GM20000 (cell line): ENCODE results near the gene CNTLN.

ENCODE experiments used
- DNase-seq: peaks from one replicate; pipeline ENCODE4 v3.0.0; 2012; ENCODE audit warnings: low spot score
- CTCF ChIP-seq: IDR thresholded peaks from 2 replicates; pipeline ENCODE4 v1.5.1; 2012; ENCODE audit warnings: mild to moderate bottlenecking, control low read depth; ENCODE audit errors: extremely low read depth, missing control alignments

The CNTLN gene

DNA sequence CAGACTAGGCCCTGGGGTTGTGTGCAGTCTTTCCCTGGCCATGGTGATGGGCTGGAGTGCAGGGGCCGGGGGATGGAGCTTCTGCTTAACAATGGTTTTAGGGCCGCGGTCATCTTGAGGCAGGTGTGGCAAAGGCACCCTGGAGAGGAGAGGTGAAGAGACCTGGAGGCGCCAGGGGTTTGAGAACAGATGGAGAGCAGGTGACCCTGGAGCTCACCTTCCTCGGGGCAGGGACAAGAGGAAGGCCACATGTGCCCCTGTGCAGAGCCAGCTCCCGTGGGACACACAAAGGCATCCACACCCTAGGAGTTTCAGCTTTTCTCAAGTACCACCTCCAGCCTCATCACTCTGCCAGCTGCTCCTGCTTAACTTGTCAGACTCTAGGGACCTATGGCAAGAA lies 397.6 kb downstream of the CNTLN start:
- no peak for TF ChIP-seq CTCF
- no peak for DNase-seq

GRCh38 chr9:17535176-17535575 lies 400.3 kb downstream of the CNTLN start:
- no peak for TF ChIP-seq CTCF
- no peak for DNase-seq

GRCh38 chr9:17536027-17536426 lies 401.2 kb downstream of the CNTLN start:
- DNase-seq: no peak
- TF ChIP-seq CTCF: no peak

DNA sequence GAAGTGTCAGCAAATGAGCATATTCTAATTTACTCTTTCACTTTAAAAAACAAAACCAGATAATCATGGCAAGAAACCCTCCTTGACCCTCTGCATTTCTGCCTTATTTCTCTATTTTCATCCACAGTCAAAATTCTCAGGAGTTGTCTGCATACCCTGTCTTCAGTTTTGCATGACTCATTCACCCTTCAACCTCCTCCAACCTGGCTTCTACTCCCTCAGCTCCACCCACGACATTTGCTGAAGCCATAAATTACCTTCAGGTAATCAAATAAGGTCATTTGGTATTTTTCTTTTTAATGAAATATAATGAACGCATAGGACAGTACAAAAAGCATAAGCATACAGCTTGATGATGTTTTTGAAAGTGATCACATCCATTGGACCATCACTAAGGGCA lies 416.2 kb downstream of the CNTLN start:
- DNase-seq: no peak

More for the DNA sequence above, 416.2 kb downstream of the CNTLN start:
- no peak for TF ChIP-seq CTCF
